ENCODE data around the gene MAML3. TPM values are rescaled to one million over a fixed set of nuclear protein-coding genes. Genes with fewer than 3 reads are reported as not detected.

MAML3 gene
- total RNA-seq, 2 experiments from 2014 or later: 2.0 to 2.4 TPM

DNA sequence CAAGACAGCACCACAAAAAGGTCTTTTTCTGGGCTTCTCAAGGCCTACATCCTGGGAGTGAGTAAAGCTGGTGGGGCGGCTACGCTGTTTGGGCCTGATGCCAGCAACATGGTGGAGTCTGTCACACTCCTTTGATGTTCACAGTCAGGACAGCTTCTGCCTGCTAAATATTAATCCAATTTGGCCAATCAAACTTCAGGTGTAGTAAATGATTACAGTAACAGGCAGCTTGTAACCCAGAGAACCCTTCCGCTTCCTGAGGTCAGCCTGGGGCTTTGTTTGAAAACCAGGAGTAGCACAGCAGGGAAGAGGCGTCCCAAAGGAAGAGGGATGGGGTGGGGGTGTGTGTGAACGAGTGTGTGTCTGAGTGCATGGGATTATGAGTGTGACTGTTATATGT lies 220.4 kb downstream of the MAML3 start:
- ATAC-seq (no peak), DNase-seq (no peak)
- Mint-ChIP-seq H3K9me3 (no peaks in the 10 kb centered on the region), H3K27ac (no peak overlapping the region), H3K27me3 (no peaks in the 10 kb centered on the region), H3K4me1 (ENCODE audit: low read depth) (no peaks in the 10 kb centered on the region), H3K36me3 (ENCODE audit: low read depth) (no peaks in the 10 kb centered on the region), H3K4me3 (no peak overlapping the region)
- ChIA-PET POLR2A (no interaction called here), CTCF (no interaction called here)
- intact Hi-C loops (cut with micrococcal nuclease): no loop called here
- TF ChIP-seq, protein P1, sequence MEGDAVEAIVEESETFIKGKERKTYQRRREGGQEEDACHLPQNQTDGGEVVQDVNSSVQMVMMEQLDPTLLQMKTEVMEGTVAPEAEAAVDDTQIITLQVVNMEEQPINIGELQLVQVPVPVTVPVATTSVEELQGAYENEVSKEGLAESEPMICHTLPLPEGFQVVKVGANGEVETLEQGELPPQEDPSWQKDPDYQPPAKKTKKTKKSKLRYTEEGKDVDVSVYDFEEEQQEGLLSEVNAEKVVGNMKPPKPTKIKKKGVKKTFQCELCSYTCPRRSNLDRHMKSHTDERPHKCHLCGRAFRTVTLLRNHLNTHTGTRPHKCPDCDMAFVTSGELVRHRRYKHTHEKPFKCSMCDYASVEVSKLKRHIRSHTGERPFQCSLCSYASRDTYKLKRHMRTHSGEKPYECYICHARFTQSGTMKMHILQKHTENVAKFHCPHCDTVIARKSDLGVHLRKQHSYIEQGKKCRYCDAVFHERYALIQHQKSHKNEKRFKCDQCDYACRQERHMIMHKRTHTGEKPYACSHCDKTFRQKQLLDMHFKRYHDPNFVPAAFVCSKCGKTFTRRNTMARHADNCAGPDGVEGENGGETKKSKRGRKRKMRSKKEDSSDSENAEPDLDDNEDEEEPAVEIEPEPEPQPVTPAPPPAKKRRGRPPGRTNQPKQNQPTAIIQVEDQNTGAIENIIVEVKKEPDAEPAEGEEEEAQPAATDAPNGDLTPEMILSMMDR (IDR thresholded peaks at IDR 0.05): no peak

GRCh38 chr4:139933104-139933503 lies 220.9 kb downstream of the MAML3 start:
- H3K27me3 Mint-ChIP-seq: no peaks in the 10 kb centered on the region
- intact Hi-C loops (cut with micrococcal nuclease): no loop called here
- ATAC-seq (no peak), DNase-seq (no peak)
- no peaks in the 10 kb centered on the region for H3K36me3 Mint-ChIP-seq (ENCODE audit: low read depth)
- no peaks in the 10 kb centered on the region for H3K9me3 Mint-ChIP-seq
- no peak overlapping the region for H3K27ac Mint-ChIP-seq
- ChIA-PET CTCF (no interaction called here), POLR2A (interaction anchor here (1.3 kb wide), 1 partner anchor 18 kb away, joined by 3 read pairs; no protein-coding TSS in a partner anchor)
- H3K4me1 Mint-ChIP-seq (ENCODE audit: low read depth): no peaks in the 10 kb centered on the region
- H3K4me3 Mint-ChIP-seq: no peak overlapping the region
- TF ChIP-seq, protein P1 (IDR thresholded peaks at IDR 0.05): no peak

DNA sequence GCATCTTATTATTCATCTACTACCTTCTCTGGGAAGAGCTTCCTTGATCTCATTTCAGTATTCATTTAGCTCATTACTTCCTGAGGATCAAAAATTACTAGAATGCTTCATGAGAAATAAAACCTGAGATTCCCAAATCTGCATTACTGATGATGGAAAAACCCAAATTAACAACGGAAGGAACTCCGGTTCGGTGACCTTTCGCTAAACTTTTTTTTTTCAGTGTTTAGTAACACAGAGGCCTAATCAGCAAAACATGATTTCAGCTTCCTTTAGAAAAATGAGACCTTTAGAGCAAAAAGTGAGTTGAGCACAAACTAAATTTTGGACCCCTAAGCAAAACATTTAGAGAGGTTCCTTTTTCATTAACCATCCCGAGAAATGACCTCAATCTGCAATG lies 229.2 kb downstream of the MAML3 start:
- H3K9me3 Mint-ChIP-seq: no peaks in the 10 kb centered on the region
- no peak overlapping the region for H3K27ac Mint-ChIP-seq
- ATAC-seq: no peak
- POLR2A ChIA-PET: interaction anchor here (1.5 kb wide), 1 partner anchor 26 kb away, joined by 3 read pairs; no protein-coding TSS in a partner anchor
- TF ChIP-seq, protein P1 (IDR thresholded peaks at IDR 0.05): no peak
- H3K4me1 Mint-ChIP-seq (ENCODE audit: low read depth): no peaks in the 10 kb centered on the region
- intact Hi-C loops (cut with micrococcal nuclease): no loop called here
- CTCF ChIA-PET: no interaction called here
- no peak overlapping the region for H3K4me3 Mint-ChIP-seq
- no peaks in the 10 kb centered on the region for H3K36me3 Mint-ChIP-seq (ENCODE audit: low read depth)
- H3K27me3 Mint-ChIP-seq: no peaks in the 10 kb centered on the region
- no peak for DNase-seq

GRCh38 chr4:139922406-139923024 lies 231.5 kb downstream of the MAML3 start:
- no peak for ATAC-seq
- ChIA-PET POLR2A (interaction anchor here (0.6 to 0.9 kb wide), 2 partner anchors 14 to 64 kb away, joined by 3 read pairs; no protein-coding TSS in a partner anchor), CTCF (no interaction called here)
- no peak overlapping the region for H3K4me3 Mint-ChIP-seq
- no peaks in the 10 kb centered on the region for H3K27me3 Mint-ChIP-seq
- TF ChIP-seq, protein P1 (IDR thresholded peaks at IDR 0.05): no peak
- no peaks in the 10 kb centered on the region for H3K36me3 Mint-ChIP-seq (ENCODE audit: low read depth)
- H3K4me1 Mint-ChIP-seq (ENCODE audit: low read depth): no peaks in the 10 kb centered on the region
- DNase-seq: no peak
- intact Hi-C loops (cut with micrococcal nuclease): no loop called here
- no peak overlapping the region for H3K27ac Mint-ChIP-seq
- H3K9me3 Mint-ChIP-seq: no peaks in the 10 kb centered on the region

DNA sequence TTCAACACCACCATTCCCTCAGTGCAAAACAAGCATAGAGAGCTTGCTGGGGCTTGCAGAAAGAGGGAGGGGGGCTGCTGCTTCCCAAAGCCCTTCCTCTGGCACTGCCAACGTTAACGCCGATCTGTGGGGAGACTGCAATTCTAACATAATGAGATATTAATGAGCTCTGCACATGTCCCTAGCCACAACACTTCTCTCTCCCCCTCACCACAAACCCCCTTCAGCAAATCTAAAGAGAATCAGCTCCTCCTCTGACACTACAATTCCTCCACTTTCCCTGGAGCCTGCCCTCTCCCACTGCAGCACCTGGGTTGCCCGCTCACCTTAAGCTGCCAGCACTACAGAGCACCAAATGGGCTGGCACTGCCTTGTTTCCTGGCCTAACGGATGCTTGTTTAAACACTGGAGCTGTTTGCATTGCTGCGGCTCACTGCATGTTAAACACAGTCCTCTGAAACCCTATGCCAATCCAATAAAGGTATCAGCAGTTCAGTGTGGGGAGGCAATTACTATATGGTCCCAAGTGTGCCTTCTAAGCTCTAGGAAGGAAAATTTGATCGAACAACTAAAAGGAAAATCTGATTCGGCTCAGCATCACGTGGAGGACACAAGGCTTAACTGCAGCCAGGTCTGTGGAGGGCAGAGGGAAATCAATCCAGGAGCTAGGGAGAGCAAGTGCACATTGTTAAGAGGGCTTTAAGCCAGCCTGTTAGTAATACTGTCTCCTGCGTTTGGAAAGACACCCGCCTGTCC lies 232.4 kb downstream of the MAML3 start:
- no peaks in the 10 kb centered on the region for H3K36me3 Mint-ChIP-seq (ENCODE audit: low read depth)
- DNase-seq: no peak
- no peaks in the 10 kb centered on the region for H3K9me3 Mint-ChIP-seq
- ChIA-PET POLR2A (interaction anchor here (0.5 to 0.6 kb wide), 2 partner anchors 37 to 63 kb away, joined by 3 read pairs; no protein-coding TSS in a partner anchor), CTCF (no interaction called here)
- TF ChIP-seq, protein P1 (IDR thresholded peaks at IDR 0.05): no peak
- H3K27me3 Mint-ChIP-seq: no peaks in the 10 kb centered on the region
- no peaks in the 10 kb centered on the region for H3K4me1 Mint-ChIP-seq (ENCODE audit: low read depth)
- H3K27ac Mint-ChIP-seq: no peak overlapping the region
- intact Hi-C loops (cut with micrococcal nuclease): no loop called here
- H3K4me3 Mint-ChIP-seq: no peak overlapping the region
- ATAC-seq: no peak

Data from activated CD8-positive, alpha-beta T cell treated with anti-CD3 and anti-CD28 coated beads for 36 hours (primary cell).